NCI-H1417 (cell line): ENCODE data around the gene PRR18.
A peak's percentile ranks its signal among the peaks of the same experiment; 100 is the strongest.
"Not testable (repeated sequence)": the region's sequence is repeated elsewhere in the genome, so short reads cannot be mapped to it uniquely, and the experiment has no call there.

Experiments used
- DNase-seq, 3 experiments: peaks; one replicate each; lab custom pipeline; 2025; lab: John Stamatoyannopoulos, UW

PRR18 gene

GRCh38 chr6:166308033-166308768, at the start of gene PRR18:
PRR18 (minus strand) TSS chr6:166308392; CDS start chr6:166308142, 250 bp downstream.
- peak in 2 of 3 experiments; percentile 77 to 80 for DNase-seq

GRCh38 chr6:166355552-166355951, 47.4 kb upstream of the PRR18 start:
- no peak for DNase-seq

GRCh38 chr6:166354965-166355364, 46.8 kb upstream of the PRR18 start:
- no peak for DNase-seq

GRCh38 chr6:166354143-166354542, 46.0 kb upstream of the PRR18 start:
- DNase-seq: no peak

GRCh38 chr6:166353507-166353906, 45.3 kb upstream of the PRR18 start:
- no peak for DNase-seq

GRCh38 chr6:166352923-166353322, 44.7 kb upstream of the PRR18 start:
- no peak for DNase-seq

GRCh38 chr6:166351715-166352285, 43.6 kb upstream of the PRR18 start:
- peak in 2 of 3 experiments; percentile 84 to 99 for DNase-seq

GRCh38 chr6:166348305-166348949, 40.2 kb upstream of the PRR18 start:
- DNase-seq: no peak

- DNase-seq: no peak
Observed at GRCh38 chr6:166346965-166347364, 38.8 kb upstream of the PRR18 start.

GRCh38 chr6:166346449-166346848, 38.3 kb upstream of the PRR18 start:
- DNase-seq: no peak

GRCh38 chr6:166345672-166346071, 37.5 kb upstream of the PRR18 start:
- not testable (repeated sequence) for DNase-seq

GRCh38 chr6:166344921-166345320, 36.7 kb upstream of the PRR18 start:
- not testable (repeated sequence) for DNase-seq

- no peak for DNase-seq
Observed at GRCh38 chr6:166344240-166344639, 36.0 kb upstream of the PRR18 start.

GRCh38 chr6:166343150-166343487, 34.9 kb upstream of the PRR18 start:
- DNase-seq: peak in 1 of 3 experiments; percentile 42

- peak; percentile 64 to 88 (median 83) for DNase-seq
Observed at GRCh38 chr6:166342349-166343149, 34.4 kb upstream of the PRR18 start, which contains the start of gene SFT2D1. SFT2D1 (minus strand) TSS chr6:166342545; CDS start chr6:166342481, 64 bp downstream.

GRCh38 chr6:166341977-166342348, 33.8 kb upstream of the PRR18 start:
- DNase-seq: peak in 1 of 3 experiments; percentile 54

GRCh38 chr6:166341464-166341863, 33.3 kb upstream of the PRR18 start:
- no peak for DNase-seq

- DNase-seq: no peak
Observed at GRCh38 chr6:166338854-166339253, 30.7 kb upstream of the PRR18 start.

GRCh38 chr6:166336847-166337246, 28.7 kb upstream of the PRR18 start:
- DNase-seq: no peak

GRCh38 chr6:166335378-166336302, 27.4 kb upstream of the PRR18 start:
- no peak for DNase-seq

GRCh38 chr6:166334878-166335277, 26.7 kb upstream of the PRR18 start:
- DNase-seq: no peak
